GM12891 (cell line): Measurements from ENCODE around the gene MATN4.

ENCODE experiments used
- DNase-seq: peaks from one replicate; pipeline ENCODE4 v3.0.0; 2011; ENCODE audit warnings: low spot score; ENCODE audit not compliant: insufficient read length
- FAIRE-seq: peaks from 2 replicates; lab custom pipeline; 2011; peaks lifted over from hg19 to GRCh38; lab: Jason Lieb, UNC
- PAX5 ChIP-seq: IDR thresholded peaks from 2 replicates; pipeline ENCODE4 v1.6.1; 2011; ENCODE audit warnings: low read length, moderate library complexity, mild to moderate bottlenecking; ENCODE audit not compliant: insufficient read depth, severe bottlenecking
- POLR2A ChIP-seq: IDR thresholded peaks from 2 replicates; pipeline ENCODE4 v1.6.1; 2011; ENCODE audit warnings: low read depth, low read length, control low read depth
- POLR2AphosphoS5 ChIP-seq: IDR thresholded peaks from 2 replicates; pipeline ENCODE4 v1.6.1; 2011; ENCODE audit warnings: low read depth, low read length, control low read depth
- POU2F2 ChIP-seq: IDR thresholded peaks from 2 replicates; pipeline ENCODE4 v1.6.1; 2011; ENCODE audit warnings: low read depth, mild to moderate bottlenecking, control low read depth, low read length, moderate library complexity
- SPI1 ChIP-seq: IDR thresholded peaks from 2 replicates; pipeline ENCODE4 v1.6.1; 2011; ENCODE audit warnings: low read depth, low read length, control low read depth
- TAF1 ChIP-seq: IDR thresholded peaks from 2 replicates; pipeline ENCODE4 v1.6.1; 2011; ENCODE audit warnings: low read depth, low read length, control low read depth

Gene MATN4

DNA sequence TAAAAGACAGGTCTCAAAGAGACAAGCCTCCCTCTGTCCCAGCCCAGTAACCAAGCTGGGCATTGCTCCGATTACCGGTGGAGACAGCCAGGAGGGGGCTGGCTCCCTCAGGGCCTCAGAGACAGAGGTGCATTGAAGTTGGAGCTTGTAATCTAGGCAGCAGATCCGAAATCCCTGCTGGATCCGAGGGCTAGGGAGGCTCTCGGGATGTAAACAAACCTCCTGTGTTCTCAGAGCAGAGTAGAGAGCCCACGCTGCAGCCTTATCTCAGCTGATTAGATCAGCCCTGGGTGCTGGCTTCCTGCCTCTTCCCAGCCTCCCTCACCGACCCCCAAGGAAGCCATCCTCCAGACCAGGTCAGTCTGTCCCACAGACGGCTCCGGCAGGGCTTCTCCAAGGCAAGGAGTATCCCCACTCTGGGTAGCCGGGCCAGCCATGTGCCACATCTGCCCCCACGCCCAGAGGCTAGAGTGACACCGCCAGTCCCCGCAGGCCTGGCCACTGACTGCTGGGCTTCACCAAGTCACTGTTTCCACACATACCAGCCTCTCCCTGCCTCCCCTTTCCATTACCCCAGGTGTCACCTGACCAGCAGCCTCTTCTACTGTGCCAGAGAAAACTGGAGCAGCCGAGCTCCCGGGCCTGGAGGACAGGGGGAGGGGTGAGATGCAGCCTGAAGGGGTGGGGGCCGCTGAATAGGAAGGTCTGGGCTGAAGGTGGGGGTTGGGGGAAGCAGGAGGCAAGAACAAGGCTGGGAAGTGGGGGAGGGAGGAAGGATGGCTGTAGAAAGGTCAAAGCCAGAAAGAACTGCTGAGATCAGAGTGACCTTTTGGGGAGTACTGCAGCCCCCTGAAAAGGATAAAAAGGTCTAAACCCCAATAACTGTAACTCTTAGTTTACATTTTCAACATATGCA is 34.1 kb upstream of the MATN4 start:
- TF ChIP-seq SPI1 (no peak), PAX5 (no peak), POLR2AphosphoS5 (no peak), POU2F2 (no peak), TAF1 (no peak), POLR2A (no peak)
- FAIRE-seq (no peak), DNase-seq (no peak)

DNA sequence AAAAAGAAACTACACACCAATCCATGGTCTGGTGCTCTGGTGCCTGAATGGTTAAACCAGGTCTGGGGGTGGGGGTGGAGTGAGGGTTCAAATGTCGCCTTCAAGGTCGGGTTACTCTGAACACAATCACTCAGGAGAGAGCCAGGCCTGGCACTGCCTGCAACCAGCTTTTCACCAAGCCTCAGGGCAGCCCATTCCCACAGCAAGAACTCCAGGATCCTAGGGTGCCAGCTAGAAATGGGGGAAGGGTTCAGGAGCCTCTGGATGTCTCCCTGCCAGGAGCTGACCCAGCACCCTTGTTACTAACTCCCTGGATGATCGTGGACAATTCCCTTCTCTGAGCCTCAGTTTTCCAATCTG is 33.5 kb upstream of the MATN4 start:
- no peak for FAIRE-seq
- TF ChIP-seq PAX5 = no peak
- no peak for TF ChIP-seq POLR2AphosphoS5
- TF ChIP-seq TAF1 = no peak
- TF ChIP-seq POLR2A = no peak
- no peak for TF ChIP-seq SPI1
- no peak for TF ChIP-seq POU2F2
- no peak for DNase-seq

DNA sequence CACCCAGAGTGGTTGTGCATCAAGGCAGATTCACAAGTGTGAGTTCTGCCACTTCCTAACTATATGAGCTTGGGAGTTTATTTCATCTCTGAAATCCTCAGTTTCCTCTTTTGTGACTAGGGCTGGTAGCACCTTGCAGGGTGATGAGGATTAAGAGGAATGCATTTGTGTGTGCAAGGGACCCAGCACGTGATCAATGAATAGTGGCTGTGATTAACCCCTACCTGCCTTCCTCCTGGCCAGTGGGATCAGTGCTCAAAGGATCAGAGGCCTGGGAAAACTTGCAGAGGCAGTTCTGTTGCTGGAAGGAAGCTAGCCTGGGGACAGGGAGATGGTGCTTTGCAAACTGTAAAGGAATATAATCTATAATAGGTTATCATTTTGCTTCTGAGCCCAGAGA is 32.9 kb upstream of the MATN4 start:
- FAIRE-seq (no peak), DNase-seq (no peak)
- no peak for TF ChIP-seq POLR2A
- TF ChIP-seq POU2F2 = no peak
- TF ChIP-seq SPI1 = no peak
- no peak for TF ChIP-seq TAF1

DNA sequence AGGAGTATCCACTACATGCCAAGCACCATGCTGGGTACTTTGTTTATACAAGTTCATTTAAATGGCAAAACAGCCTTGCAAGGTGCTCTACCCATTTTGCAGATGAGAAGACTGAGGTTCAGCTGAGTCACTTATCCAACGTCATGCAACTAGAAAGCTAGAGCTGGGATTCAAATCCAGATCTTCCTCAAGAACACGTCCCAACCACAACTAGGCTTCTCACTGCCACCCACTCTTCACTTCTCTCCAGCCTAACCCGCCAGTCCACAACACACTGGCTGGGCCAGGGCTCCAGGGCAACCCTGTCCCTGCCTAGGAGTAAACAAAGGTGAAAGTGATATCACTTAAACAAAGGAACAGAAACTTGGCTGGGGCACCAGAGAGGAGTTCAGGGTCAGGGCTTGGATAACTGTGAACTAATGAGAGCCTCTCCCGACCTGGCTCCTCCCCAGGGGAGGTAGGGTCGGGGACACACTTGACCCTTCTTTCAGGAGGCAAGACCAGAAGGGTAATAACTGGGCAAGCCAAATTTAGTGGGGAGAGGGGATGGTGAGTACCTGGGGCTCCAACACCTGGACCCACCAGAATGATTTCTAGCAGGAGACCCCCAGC is 32.2 kb upstream of the MATN4 start:
- FAIRE-seq (no peak), DNase-seq (no peak)
- TF ChIP-seq TAF1 (no peak), SPI1 (peak; percentile 23; the same call in 1 of the 2 replicates)

DNA sequence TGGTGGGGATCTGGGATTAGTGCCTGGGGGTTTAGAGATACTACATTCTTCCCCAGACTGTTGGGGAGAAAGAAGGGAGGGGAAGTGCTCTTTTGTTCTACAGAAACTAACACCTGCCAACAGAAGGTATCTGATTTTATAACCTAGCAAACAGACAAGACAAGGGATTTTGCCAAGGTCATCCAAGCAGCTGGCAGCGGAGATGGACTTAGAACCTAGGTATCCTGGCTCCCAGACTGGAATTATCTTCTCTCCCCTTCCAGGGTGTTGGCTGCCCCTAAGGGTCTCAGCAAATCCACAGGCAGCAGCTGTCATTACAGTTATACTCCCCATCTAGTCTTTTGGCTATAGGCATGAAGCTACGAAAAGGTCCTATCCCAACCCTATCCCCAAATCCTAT is 31.7 kb upstream of the MATN4 start:
- FAIRE-seq (no peak), DNase-seq (no peak)
- TF ChIP-seq SPI1 (peak; percentile 15; the same call in 1 of the 2 replicates), POLR2A (no peak)

DNA sequence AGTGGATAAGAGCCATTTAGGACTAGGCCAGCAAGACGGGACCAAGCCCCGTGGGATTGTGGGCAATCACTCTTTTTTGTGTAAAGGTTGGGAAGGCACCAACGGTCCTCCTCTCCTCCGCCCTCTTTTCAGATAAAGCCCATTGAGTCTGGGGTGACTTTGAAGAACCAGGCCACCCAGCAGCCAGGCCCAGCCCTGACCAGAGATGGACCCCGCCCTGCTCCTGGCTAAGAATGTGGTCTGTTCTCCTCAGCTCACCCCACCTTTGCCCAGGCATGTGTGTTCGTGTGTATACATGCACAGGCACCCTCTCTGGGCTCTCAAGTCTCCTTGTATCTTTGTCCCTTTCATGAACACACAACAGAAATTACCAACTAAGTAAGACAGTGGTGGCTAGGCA is 31.0 kb upstream of the MATN4 start:
- no peak for TF ChIP-seq POLR2A
- no peak for TF ChIP-seq TAF1
- no peak for TF ChIP-seq POLR2AphosphoS5
- DNase-seq = no peak
- no peak for FAIRE-seq

DNA sequence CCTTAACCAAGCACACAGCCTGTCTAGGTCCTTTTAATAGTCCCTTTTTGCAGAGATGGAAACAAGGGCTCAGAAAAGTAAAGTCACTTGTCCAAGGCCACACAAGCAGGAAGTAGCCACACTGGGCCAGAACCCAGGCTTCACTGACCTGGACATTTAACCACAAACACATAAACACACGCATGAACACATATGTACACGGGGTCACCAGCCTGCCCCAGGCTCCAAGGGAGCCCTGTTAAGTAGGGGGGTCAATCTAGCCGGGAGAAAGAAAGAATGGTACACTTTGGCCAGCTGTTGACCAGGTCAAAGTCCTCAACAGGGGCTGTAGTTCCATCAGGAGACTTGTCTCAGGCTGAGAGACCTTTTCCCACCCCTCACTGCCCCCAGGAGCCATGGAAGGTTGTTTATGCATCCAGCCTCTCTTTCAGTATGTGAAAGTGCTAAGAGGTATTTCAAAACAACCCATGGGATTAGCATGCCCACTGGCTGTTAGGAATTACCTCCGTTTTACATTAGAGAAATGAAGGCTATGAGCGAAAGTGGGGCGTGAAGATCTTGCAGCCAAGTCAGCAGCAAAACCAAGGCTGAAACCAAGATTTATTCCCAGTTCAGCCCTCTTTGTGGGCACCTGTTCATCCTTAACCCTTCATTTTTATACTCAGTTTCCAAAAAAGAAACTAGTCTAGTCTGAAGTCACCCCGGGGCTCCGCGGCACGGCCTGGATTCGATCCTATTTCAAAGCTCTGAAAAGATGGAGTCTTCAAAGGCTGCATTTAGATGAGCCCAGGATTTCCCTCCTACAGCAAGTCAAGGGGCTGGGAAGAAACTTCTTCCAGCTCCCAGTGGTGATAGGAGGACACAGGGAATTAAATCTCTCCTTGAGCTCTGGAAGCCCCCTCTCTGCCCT is 30.3 kb upstream of the MATN4 start:
- TF ChIP-seq POLR2A (no peak), POU2F2 (no peak), POLR2AphosphoS5 (no peak), SPI1 (no peak), TAF1 (no peak), PAX5 (no peak)
- no peak for FAIRE-seq
- DNase-seq = no peak

DNA sequence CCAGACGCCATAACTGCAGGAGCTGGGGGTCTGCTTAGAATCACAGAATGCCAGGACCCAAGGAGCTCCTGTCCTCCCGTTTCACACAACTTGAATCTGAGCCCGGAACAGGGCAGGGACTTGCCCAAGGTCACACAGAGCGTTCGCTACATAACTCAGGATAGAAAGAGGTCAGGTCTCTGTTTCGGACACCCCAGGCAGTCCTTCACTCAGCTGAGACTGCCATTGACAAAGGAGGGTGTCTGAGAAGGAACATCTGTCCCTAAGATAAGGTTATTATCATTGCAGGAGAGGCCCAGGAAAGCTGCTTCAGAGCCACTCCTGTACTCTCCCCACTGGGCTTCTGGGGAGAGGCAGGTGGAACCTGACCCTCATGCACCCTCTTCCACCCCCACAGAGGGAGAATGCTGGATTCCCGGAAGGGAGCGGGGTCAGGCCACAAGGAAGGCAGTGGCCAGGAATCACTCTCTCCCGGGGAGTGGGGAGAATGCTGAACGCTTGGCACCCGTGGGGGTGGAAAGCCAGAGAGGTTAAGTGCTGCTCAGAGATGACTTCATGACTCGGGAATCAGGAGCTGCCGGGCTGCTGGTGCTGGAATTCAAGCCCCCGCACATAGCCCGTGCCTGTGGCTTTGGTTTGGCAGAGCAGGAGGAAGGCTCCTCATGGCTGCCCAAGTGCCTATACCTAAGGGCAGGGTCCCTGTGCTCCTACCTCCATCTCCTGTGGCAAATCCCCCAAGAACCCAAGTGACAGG is 29.4 kb upstream of the MATN4 start:
- TF ChIP-seq PAX5 = no peak
- no peak for TF ChIP-seq POLR2AphosphoS5
- no peak for TF ChIP-seq TAF1
- TF ChIP-seq SPI1 = no peak
- FAIRE-seq = no peak

DNA sequence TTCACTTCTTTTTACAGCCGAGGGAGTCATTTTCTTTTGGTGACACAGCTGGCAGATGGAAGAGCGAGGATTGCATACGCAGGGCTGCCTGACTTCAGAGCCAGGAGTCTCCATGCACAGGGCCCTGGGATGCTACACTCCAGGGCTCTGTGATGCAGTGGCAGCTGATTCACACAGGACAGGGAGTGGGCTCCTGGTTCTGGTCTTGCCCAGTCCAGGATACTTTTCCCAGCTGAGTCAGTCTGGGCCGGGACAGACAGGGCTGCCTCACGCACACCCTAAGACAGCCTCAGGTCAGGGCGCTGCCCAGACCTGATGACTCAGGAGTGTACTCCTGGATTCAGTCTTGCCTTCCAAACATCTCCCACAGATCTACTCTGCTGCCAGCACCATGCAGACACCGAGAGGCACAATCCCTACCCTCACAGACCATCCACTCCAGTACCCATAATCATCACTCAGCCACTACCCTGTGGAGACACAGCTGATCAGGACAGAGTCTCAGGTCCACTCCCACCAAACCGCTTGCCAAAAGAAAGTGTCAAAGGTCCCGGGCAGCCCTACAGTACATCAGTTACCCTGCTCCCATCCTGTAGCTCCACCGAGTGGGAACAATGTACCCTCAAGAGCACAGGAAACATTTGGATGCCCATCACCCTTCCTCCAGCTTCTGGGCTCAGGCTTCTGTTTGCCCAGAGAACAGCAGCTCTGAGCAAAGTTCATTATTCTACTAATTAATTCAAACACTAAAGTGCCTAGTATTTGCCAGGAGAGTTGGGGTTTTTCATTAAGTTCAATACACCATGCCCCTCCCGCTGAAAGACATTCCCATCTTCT is 28.6 kb upstream of the MATN4 start:
- no peak for DNase-seq
- FAIRE-seq = no peak
- TF ChIP-seq SPI1 (no peak), PAX5 (no peak), POLR2AphosphoS5 (no peak), POU2F2 (no peak), POLR2A (no peak), TAF1 (no peak)

More for the DNA sequence above, 29.4 kb upstream of the MATN4 start:
- DNase-seq = no peak
